IMR-90 (cell line): ENCODE data around the gene DENND2D. TPM values are rescaled to one million over a fixed set of nuclear protein-coding genes. Genes with fewer than 3 reads are reported as not detected.

Experiments used
- ATAC-seq: fragments of 200-7000 bp; cut with Tn5 transposase; 2 replicates; pipeline ENCODE4 v1.9.1; 2020; ENCODE audit warnings: low read depth, mild to moderate bottlenecking, moderate library complexity
- BruUV-seq: library from RNA; stranded (reverse); fragments of 400-500 nt; replicated peaks from 2 replicates; lab custom pipeline; 2021; lab: Mats Ljungman, UMichigan
- CTCF ChIA-PET: fragments of 300-600 bp; formaldehyde crosslinking; extraction: SDS; loops from one replicate; lab custom pipeline; 2021; ENCODE audit warnings: antibody characterized with exemption; lab: Yijun Ruan, JAX
- POLR2A ChIA-PET: fragments of 300-600 bp; sonication (Branson Sonifier 250); formaldehyde crosslinking; loops from one replicate; lab custom pipeline; 2022; ENCODE audit warnings: antibody characterized with exemption; ENCODE audit not compliant: unreplicated experiment; lab: Charles Lee
- DNase-seq: peaks from one replicate; pipeline ENCODE4 v3.0.0; 2013
- H2AFZ ChIP-seq: replicated peaks from 2 replicates; pipeline ENCODE3; 2013; ENCODE audit warnings: low read length, mild to moderate bottlenecking; ENCODE audit not compliant: poor library complexity
- H2AK5ac ChIP-seq: 2 replicates; pipeline ENCODE4 v1.6.1; 2013; ENCODE audit warnings: low read depth, low read length, inconsistent platforms
- H2AK9ac ChIP-seq: replicated peaks from 2 replicates; pipeline ENCODE3; 2013; ENCODE audit warnings: mild to moderate bottlenecking, low read depth, low read length, moderate library complexity; ENCODE audit not compliant: poor library complexity
- H2BK120ac ChIP-seq: 2 replicates; pipeline ENCODE4 v1.6.1; 2013; ENCODE audit warnings: low read depth, low read length, inconsistent platforms
- H2BK15ac ChIP-seq: 3 replicates; pipeline ENCODE4 v1.6.1; 2013; ENCODE audit warnings: low read depth, low read length, inconsistent platforms
- H2BK20ac ChIP-seq: 2 replicates; pipeline ENCODE4 v1.6.1; 2013; ENCODE audit warnings: low read depth, mild to moderate bottlenecking, inconsistent platforms, low read length, moderate library complexity
- H2BK5ac ChIP-seq: 2 replicates; pipeline ENCODE4 v1.6.1; 2013; ENCODE audit warnings: mild to moderate bottlenecking, low read depth, low read length, inconsistent platforms; ENCODE audit not compliant: poor library complexity, severe bottlenecking
- H3K14ac ChIP-seq: replicated peaks from 2 replicates; pipeline ENCODE4 v1.6.1; 2013; ENCODE audit warnings: low read depth, low read length, inconsistent platforms
- H3K18ac ChIP-seq: 2 replicates; pipeline ENCODE4 v1.6.1; 2013; ENCODE audit warnings: low read depth, low read length, control low read depth
- H3K23ac ChIP-seq: 2 replicates; pipeline ENCODE4 v1.6.1; 2013; ENCODE audit warnings: low read depth, low read length, inconsistent platforms
- H3K27ac ChIP-seq: 2 replicates; pipeline ENCODE4 v1.5.1; 2013; ENCODE audit warnings: mild to moderate bottlenecking, control low read depth, low read length; ENCODE audit not compliant: insufficient read depth
- H3K27me3 ChIP-seq: 2 replicates; pipeline ENCODE4 v1.6.1; 2013; ENCODE audit warnings: low read length; ENCODE audit not compliant: control insufficient read depth, insufficient read depth
- H3K36me3 ChIP-seq: 2 replicates; pipeline ENCODE4 v1.6.1; 2013; ENCODE audit warnings: low read length, mixed read lengths; ENCODE audit not compliant: control insufficient read depth, insufficient read depth
- H3K4ac ChIP-seq: 2 replicates; pipeline ENCODE4 v1.6.1; 2013; ENCODE audit warnings: low read depth, low read length, inconsistent platforms
- H3K4me1 ChIP-seq: 2 replicates; pipeline ENCODE4 v1.6.1; 2013; ENCODE audit warnings: low read length, mixed read lengths; ENCODE audit not compliant: control insufficient read depth, insufficient read depth
- H3K4me2 ChIP-seq: 2 replicates; pipeline ENCODE4 v1.6.1; 2013; ENCODE audit warnings: low read depth, mild to moderate bottlenecking, control low read depth, low read length, moderate library complexity
- H3K4me3 ChIP-seq: 2 replicates; pipeline ENCODE4 v1.5.1; 2013; ENCODE audit warnings: low read depth, mild to moderate bottlenecking, control low read depth, low read length, moderate library complexity; ENCODE audit not compliant: insufficient read depth
- H3K56ac ChIP-seq: 2 replicates; pipeline ENCODE4 v1.6.1; 2013; ENCODE audit warnings: low read length, inconsistent platforms; ENCODE audit not compliant: insufficient read depth; ENCODE audit errors: extremely low read depth
- H3K79me1 ChIP-seq, 2 experiments: 2 replicates each; pipeline ENCODE4 v1.6.1; 2013; ENCODE audit warnings: low read length in 2 of 2, inconsistent platforms in 1 of 2, low read depth in 1 of 2
- H3K9ac ChIP-seq: 2 replicates; pipeline ENCODE4 v1.6.1; 2013; ENCODE audit warnings: low read depth, low read length, control low read depth
- H3K9me1 ChIP-seq: 2 replicates; pipeline ENCODE4 v1.6.1; 2013; ENCODE audit warnings: low read length, inconsistent platforms; ENCODE audit not compliant: insufficient read depth
- H3K9me3 ChIP-seq: 2 replicates; pipeline ENCODE4 v1.6.1; 2013; ENCODE audit warnings: low read length; ENCODE audit not compliant: control insufficient read depth, insufficient read depth
- H4K20me1 ChIP-seq: 2 replicates; pipeline ENCODE4 v1.6.1; 2013; ENCODE audit warnings: low read length, inconsistent platforms; ENCODE audit not compliant: insufficient read depth
- H4K5ac ChIP-seq: 2 replicates; pipeline ENCODE4 v1.6.1; 2013; ENCODE audit warnings: mild to moderate bottlenecking, low read depth, low read length, control low read depth
- H4K8ac ChIP-seq, 2 experiments: 2 replicates each; pipeline ENCODE4 v1.6.1; 2013; ENCODE audit warnings: low read depth in 2 of 2, low read length in 2 of 2, control low read depth in 1 of 2, inconsistent platforms in 1 of 2
- H4K91ac ChIP-seq: 2 replicates; pipeline ENCODE4 v1.6.1; 2013; ENCODE audit warnings: low read depth, low read length, inconsistent platforms; ENCODE audit not compliant: insufficient read depth
- CEBPB ChIP-seq: IDR thresholded peaks from 2 replicates; pipeline ENCODE4 v1.6.1; 2012; ENCODE audit warnings: low read depth, low read length, improper control_type of control experiment
- MAZ ChIP-seq: IDR thresholded peaks from 2 replicates; pipeline ENCODE4 v1.6.1; 2012; ENCODE audit warnings: low read depth, mild to moderate bottlenecking, low read length, improper control_type of control experiment, moderate library complexity, borderline replicate concordance
- MXI1 ChIP-seq: IDR thresholded peaks from 2 replicates; pipeline ENCODE4 v1.6.1; 2012; ENCODE audit warnings: low read depth, mild to moderate bottlenecking, low read length, moderate library complexity, borderline replicate concordance
- RAD21 ChIP-seq: IDR thresholded peaks from 2 replicates; pipeline ENCODE4 v1.6.1; 2012; ENCODE audit warnings: low read length, improper control_type of control experiment
- RFX5 ChIP-seq: IDR thresholded peaks from 2 replicates; pipeline ENCODE4 v1.8.0; 2012; ENCODE audit warnings: low read depth, mild to moderate bottlenecking, low read length, moderate library complexity
- WGBS, 2 experiments: methylation state at CpG; one replicate each; pipeline versions ENCODE4 v1.1.5 to v1.1.7; 2013; ENCODE audit warnings: missing lambda C conversion rate in 2 of 2; ENCODE audit not compliant: insufficient read length in 1 of 2; ENCODE audit errors: extremely low coverage in 2 of 2; 5-methylcytosine and 5-hydroxymethylcytosine counted together
- dilution Hi-C: fragments of 300-500 bp; cut with HindIII; formaldehyde crosslinking; loops from one replicate; pipeline ENCODE4 v1.14.3; 2018; ENCODE audit warnings: low sequenced_read_pairs; ENCODE audit not compliant: unreplicated experiment
- in situ Hi-C: fragments of 300-500 bp; cut with MboI; formaldehyde crosslinking; loops from 3 replicates; pipeline ENCODE4 v1.14.3; 2019; ENCODE audit warnings: low sequenced_read_pairs, inconsistent platforms, mixed read lengths
- intact Hi-C: fragments of 100-400 bp; cut with micrococcal nuclease; formaldehyde crosslinking; loops from 2 replicates; pipeline ENCODE4 v1.10.0; 2022
- polyA plus RNA-seq, 3 experiments: library from polyadenylated mRNA; depleted of rRNA; stranded (reverse); fragments of >200 nt; gene quantifications; 2 replicates each; pipeline ENCODE4 v1.2.3, GENCODE V29; 2012; ENCODE audit warnings: low replicate concordance in 1 of 3
- total RNA-seq: library from RNA; depleted of rRNA; stranded (reverse); fragments of >200 nt; gene quantifications from 2 replicates; pipeline ENCODE4 v1.2.3, GENCODE V29; 2012
- TF ChIP-seq, protein P1 (sequence below): conservative IDR thresholded peaks from 2 replicates; pipeline ENCODE4 v1.5.1; 2012; ENCODE audit warnings: mild to moderate bottlenecking, low read depth, low read length, improper control_type of control experiment
- TF ChIP-seq, protein P2 (sequence below): fragments of 150-350 bp; IDR thresholded peaks from 2 replicates; pipeline ENCODE4 v1.6.1; 2017; ENCODE audit warnings: mild to moderate bottlenecking, antibody characterized with exemption, low read length, low read depth

DENND2D gene
- total and polyA plus RNA-seq, 2 of the 4 experiments (the other 2 are of a cell fraction): 0.86 to 0.90 TPM

DNA sequence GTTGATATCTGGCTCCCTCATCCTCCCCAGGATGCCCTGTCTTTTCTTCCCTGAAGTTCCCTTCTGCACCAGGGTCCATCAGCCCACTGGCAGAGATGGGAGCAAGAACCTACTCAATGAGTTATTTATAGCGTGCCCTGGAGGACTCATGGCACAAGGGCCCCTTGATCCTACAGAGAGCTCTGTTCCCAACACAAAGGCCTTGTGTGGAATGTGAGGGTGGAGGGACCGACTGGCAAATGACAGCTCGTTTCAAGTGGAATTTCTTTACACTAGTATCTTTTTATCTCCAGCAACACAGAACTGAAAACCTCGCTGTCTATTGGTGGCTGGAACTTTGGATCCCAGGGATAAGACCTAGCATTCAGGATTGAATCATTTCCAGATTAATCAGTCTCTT lies 49.5 kb upstream of the DENND2D start:
- Histone ChIP-seq H3K4ac (no peak overlapping the region), H3K56ac (no peak overlapping the region), H3K23ac (no peak overlapping the region), H4K8ac (no peak overlapping the region), H3K9me1 (no peaks in the 10 kb centered on the region), H3K4me1 (no peaks in the 10 kb centered on the region), H4K5ac (no peak overlapping the region), H3K27ac (no peak overlapping the region), H4K91ac (no peak overlapping the region), H2AK9ac (no peak overlapping the region), H3K18ac (no peak overlapping the region), H3K9ac (no peak overlapping the region), H2BK5ac (no peak overlapping the region), H4K20me1 (no peaks in the 10 kb centered on the region), H3K36me3 (no peaks in the 10 kb centered on the region), H3K27me3 (peaks cover 17% of the 10 kb centered on the region), H3K14ac (no peak overlapping the region), H3K9me3 (no peaks in the 10 kb centered on the region), H3K4me2 (no peak overlapping the region), H2BK120ac (no peak overlapping the region), H3K4me3 (no peak overlapping the region), H2AK5ac (no peak overlapping the region), H2AFZ (no peak overlapping the region), H2BK15ac (no peak overlapping the region), H2BK20ac (no peak overlapping the region), H3K79me1 (no peaks in the 10 kb centered on the region)
- ATAC-seq (no peak), DNase-seq (no peak)
- ChIA-PET POLR2A (interaction anchor here (0.6 kb wide), 1 partner anchor 10 kb away, joined by 5 read pairs; no protein-coding TSS in a partner anchor), CTCF (no interaction called here)
- dilution Hi-C loops: no loop called here
- no TSS peak for BruUV-seq
- no CpG with 5 or more reads among the region's 4 CpGs for WGBS, 2 experiments
- intact Hi-C loops: loop anchor here (10.0 kb wide), 1 partner anchor 775 kb away; no protein-coding TSS in a partner anchor
- TF ChIP-seq RAD21 (no peak), CEBPB (no peak), RFX5 (no peak), MAZ (no peak), MXI1 (no peak)
- TF ChIP-seq, protein P1, sequence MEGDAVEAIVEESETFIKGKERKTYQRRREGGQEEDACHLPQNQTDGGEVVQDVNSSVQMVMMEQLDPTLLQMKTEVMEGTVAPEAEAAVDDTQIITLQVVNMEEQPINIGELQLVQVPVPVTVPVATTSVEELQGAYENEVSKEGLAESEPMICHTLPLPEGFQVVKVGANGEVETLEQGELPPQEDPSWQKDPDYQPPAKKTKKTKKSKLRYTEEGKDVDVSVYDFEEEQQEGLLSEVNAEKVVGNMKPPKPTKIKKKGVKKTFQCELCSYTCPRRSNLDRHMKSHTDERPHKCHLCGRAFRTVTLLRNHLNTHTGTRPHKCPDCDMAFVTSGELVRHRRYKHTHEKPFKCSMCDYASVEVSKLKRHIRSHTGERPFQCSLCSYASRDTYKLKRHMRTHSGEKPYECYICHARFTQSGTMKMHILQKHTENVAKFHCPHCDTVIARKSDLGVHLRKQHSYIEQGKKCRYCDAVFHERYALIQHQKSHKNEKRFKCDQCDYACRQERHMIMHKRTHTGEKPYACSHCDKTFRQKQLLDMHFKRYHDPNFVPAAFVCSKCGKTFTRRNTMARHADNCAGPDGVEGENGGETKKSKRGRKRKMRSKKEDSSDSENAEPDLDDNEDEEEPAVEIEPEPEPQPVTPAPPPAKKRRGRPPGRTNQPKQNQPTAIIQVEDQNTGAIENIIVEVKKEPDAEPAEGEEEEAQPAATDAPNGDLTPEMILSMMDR: no peak
- TF ChIP-seq, protein P2, sequence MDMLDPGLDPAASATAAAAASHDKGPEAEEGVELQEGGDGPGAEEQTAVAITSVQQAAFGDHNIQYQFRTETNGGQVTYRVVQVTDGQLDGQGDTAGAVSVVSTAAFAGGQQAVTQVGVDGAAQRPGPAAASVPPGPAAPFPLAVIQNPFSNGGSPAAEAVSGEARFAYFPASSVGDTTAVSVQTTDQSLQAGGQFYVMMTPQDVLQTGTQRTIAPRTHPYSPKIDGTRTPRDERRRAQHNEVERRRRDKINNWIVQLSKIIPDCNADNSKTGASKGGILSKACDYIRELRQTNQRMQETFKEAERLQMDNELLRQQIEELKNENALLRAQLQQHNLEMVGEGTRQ: no peak
- in situ Hi-C loops: no loop called here
